Hepatocyte (in vitro differentiated cells): ENCODE measurements around the gene PHF20.
"Not testable (repeated sequence)": the region's sequence is repeated elsewhere in the genome, so short reads cannot be mapped to it uniquely, and the experiment has no call there.

Source experiments
- EZH2 ChIP-seq: fragments of 200-600 bp; sonication (generic); IDR thresholded peaks from 2 replicates; pipeline ENCODE4 v1.6.1; 2016; ENCODE audit warnings: antibody characterized with exemption, mild to moderate bottlenecking, borderline replicate concordance
- TF ChIP-seq, protein P1 (sequence below): fragments of 200-600 bp; sonication (generic); IDR thresholded peaks from 2 replicates; pipeline ENCODE4 v1.5.1; 2016; ENCODE audit warnings: antibody characterized with exemption, mild to moderate bottlenecking; ENCODE audit not compliant: poor library complexity

DNA sequence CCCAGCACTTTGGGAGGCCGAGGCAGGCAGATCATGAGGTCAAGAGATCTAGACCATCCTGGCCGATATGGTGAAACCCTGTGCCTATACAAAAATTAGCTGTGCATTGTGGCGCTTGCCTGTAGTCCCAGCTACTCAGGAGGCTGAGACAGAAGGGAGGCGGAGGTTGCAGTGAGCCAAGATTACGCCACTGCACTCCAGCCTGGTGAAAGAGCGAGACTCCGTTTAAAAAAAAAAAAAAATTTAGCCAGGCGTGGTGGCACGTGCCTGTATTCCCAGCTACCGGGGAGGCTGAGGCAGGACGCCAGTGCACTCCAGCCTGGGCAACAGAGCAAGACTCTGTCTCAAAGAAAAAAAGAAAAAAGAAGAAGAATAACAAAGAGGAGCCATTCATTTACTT lies 10.3 kb upstream of the PHF20 start:
- TF ChIP-seq, protein P1, sequence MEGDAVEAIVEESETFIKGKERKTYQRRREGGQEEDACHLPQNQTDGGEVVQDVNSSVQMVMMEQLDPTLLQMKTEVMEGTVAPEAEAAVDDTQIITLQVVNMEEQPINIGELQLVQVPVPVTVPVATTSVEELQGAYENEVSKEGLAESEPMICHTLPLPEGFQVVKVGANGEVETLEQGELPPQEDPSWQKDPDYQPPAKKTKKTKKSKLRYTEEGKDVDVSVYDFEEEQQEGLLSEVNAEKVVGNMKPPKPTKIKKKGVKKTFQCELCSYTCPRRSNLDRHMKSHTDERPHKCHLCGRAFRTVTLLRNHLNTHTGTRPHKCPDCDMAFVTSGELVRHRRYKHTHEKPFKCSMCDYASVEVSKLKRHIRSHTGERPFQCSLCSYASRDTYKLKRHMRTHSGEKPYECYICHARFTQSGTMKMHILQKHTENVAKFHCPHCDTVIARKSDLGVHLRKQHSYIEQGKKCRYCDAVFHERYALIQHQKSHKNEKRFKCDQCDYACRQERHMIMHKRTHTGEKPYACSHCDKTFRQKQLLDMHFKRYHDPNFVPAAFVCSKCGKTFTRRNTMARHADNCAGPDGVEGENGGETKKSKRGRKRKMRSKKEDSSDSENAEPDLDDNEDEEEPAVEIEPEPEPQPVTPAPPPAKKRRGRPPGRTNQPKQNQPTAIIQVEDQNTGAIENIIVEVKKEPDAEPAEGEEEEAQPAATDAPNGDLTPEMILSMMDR = not testable (repeated sequence)
- not testable (repeated sequence) for TF ChIP-seq EZH2
